Myocyte (in vitro differentiated cells): ENCODE measurements around the gene TPR. TPM values are rescaled to one million over a fixed set of nuclear protein-coding genes. Genes with fewer than 3 reads are reported as not detected.
A peak's percentile ranks its signal among the peaks of the same experiment; 100 is the strongest.

ENCODE experiments used
- DNase-seq: peaks from one replicate; pipeline ENCODE4 v3.0.0-alpha.2; 2012; ENCODE audit warnings: low read depth
- total RNA-seq: library from RNA; depleted of rRNA; stranded (reverse); fragments of >200 nt; gene quantifications from 2 replicates; pipeline ENCODE4 v1.2.3, GENCODE V29; 2014

Gene TPR
- total RNA-seq, 1 donor from 2014 or later = 54.1 TPM

DNA sequence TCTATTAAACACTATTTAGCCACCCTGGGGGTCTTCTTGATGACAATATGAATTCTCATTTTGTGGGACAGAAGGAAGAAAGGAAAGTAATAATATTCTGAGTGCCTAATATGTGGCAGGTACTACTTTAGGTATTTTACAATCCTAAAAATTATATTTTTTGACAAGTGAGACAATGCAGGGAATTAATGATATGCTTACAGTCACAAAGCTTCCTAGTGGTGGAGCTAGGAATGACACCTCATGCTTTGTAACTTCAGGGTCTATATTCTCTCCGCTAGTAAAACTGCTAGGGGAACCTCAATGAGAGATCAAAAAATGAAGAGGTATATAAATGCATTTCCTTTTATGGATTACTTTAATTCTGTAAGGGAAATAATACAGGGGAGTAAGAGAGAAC is 44.3 kb downstream of the TPR start:
- DNase-seq = no peak

DNA sequence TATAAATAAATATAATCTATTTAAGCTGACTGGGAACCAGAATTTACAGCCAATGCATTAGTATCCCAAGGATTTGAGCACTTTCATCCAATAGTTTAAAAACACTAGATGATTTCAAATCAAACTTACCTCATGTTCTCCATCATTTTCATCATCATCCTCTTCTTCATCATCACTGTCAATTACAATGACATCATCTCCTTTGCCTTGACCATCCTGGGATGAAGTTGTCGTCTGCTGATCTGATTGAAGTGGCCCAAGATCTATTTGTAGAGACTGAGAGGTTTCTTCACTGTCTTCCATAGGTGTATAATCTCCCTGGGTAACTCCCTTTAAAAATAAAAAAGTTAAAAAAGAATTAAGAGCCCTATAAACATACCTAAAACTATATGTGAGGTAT is 47.7 kb downstream of the TPR start:
- no peak for DNase-seq

DNA sequence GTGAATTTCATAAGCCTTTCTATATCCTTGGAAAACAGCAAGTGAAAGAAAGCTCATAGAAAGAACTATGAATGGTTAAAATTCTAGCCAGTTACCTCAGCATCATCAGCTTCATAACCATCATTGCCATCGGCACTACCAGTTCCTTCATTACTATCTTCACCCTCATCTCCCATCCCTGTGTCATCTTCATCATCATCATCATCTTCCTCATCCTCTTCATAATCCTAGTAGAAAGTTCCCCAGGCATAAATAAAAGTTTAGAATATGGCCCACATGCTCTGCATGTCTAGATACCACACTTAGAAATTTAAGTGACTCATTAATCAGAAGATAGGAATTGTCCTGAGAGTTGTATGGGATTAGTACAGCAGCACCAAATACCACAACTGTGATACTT is 49.0 kb downstream of the TPR start:
- DNase-seq = no peak

DNA sequence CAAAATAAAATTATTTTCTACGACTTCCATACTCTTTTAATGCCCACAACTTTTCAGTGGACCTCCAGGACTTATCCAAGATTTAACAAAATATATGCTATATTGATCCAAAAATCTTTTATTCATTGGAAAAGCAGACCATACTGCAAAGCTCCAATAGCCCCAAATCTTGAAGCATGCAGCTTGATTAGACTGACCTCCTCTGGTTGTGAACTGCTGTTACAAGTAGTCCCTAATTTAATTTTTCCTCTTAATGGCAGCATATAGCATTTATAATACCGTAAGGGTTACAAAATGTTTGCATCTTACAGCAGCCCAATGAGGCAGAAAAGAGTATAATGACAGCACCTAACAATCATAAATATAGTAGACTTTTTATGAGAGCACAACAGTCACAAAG is 49.8 kb downstream of the TPR start:
- no peak for DNase-seq

DNA sequence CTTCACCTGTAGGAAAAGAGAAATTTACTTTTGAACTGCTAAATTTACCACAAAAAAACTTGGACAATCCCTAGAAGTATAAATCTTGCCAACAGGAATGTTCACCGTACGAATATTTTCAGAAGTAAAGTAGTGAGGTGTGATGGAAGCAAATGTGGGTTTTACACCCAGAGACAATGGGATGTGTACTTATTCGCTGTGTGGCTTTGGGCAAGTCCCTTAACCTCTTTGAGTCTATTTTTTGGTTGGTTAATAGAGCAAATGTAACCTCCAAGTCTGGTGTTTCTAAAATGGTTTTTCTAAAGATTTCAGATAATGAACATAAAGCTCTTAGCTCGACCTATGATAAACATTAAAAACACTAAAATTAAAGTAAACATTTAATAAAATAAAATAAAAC is 51.2 kb downstream of the TPR start:
- no peak for DNase-seq

DNA sequence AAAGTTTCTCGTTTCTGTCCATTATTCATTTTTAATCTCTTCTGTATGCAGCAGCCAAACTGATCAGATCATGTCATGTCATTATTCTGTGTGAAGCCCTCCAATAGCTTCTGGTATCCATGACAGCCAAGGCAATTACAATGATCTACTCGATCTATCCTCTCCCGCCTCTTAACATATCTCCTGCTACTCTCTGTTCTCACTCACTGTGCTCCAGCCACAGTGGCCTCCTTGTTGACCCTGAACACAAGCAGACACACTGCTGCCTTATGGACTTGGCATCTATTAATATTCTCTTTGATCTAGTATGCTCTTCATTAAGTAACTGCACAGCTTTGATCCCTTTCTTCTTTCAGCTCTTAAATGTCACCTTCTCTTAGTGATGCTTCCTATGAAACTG is 59.5 kb downstream of the TPR start:
- no peak for DNase-seq

DNA sequence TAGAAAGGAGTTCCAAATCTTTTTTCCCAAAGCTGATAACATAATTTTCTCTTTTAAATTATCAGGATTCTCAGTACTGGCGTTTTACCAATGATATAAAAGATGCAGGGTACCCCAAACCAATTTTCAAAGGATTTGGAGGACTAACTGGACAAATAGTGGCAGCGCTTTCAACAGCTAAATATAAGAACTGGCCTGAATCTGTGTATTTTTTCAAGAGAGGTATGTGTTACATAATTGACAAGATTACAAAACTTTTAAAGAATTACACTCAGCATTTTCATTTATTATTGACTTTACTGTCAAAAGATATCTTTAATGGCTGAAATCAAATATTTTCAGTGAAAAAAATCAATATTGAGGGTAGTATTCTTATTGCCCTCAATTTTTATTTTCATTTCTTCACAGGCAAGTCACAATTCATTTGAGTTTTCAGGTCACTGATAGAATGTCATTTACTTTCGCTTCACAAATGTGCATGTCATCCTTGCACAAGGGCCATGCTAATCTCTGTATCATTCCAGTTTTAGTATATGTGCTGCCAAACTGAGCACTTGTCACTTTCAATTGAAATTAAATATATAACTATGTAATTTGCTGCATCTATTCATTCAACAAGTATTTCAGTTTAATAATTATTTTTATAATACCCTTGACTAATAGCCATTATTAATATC is 63.5 kb downstream of the TPR start:
- no peak for DNase-seq

DNA sequence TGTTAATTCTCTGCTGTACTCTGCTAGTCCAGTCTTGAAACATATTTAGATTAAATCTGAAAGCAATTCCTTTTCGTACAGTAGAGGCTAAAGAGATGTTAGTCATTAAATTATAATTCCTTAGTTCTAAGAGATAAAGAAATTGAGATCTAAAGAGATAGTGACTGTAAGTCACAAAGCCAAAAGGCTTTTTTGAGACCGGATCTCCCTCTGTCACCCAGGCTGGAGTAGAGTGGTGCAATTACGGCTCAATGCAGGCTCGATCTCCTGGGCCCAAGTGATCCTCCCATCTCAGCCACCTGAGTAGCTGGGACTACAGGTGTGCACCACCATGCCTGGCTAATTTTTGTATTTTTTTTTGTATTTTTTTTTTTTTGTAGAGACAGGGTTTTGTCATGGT is 64.7 kb downstream of the TPR start:
- DNase-seq = no peak

DNA sequence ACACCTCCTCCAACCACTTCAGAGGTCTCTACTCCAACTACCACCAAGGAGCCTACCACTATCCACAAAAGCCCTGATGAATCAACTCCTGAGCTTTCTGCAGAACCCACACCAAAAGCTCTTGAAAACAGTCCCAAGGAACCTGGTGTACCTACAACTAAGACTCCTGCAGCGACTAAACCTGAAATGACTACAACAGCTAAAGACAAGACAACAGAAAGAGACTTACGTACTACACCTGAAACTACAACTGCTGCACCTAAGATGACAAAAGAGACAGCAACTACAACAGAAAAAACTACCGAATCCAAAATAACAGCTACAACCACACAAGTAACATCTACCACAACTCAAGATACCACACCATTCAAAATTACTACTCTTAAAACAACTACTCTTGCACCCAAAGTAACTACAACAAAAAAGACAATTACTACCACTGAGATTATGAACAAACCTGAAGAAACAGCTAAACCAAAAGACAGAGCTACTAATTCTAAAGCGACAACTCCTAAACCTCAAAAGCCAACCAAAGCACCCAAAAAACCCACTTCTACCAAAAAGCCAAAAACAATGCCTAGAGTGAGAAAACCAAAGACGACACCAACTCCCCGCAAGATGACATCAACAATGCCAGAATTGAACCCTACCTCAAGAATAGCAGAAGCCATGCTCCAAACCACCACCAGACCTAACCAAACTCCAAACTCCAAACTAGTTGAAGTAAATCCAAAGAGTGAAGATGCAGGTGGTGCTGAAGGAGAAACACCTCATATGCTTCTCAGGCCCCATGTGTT is 66.6 kb downstream of the TPR start:
- no peak for DNase-seq

DNA sequence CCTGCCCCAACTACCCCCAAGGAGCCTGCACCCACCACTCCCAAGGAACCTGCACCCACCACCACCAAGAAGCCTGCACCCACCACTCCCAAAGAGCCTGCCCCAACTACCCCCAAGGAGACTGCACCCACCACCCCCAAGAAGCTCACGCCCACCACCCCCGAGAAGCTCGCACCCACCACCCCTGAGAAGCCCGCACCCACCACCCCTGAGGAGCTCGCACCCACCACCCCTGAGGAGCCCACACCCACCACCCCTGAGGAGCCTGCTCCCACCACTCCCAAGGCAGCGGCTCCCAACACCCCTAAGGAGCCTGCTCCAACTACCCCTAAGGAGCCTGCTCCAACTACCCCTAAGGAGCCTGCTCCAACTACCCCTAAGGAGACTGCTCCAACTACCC is 67.6 kb downstream of the TPR start:
- DNase-seq = no peak

DNA sequence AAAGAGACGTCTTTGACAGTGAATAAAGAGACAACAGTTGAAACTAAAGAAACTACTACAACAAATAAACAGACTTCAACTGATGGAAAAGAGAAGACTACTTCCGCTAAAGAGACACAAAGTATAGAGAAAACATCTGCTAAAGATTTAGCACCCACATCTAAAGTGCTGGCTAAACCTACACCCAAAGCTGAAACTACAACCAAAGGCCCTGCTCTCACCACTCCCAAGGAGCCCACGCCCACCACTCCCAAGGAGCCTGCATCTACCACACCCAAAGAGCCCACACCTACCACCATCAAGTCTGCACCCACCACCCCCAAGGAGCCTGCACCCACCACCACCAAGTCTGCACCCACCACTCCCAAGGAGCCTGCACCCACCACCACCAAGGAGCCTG is 68.5 kb downstream of the TPR start:
- DNase-seq = no peak

DNA sequence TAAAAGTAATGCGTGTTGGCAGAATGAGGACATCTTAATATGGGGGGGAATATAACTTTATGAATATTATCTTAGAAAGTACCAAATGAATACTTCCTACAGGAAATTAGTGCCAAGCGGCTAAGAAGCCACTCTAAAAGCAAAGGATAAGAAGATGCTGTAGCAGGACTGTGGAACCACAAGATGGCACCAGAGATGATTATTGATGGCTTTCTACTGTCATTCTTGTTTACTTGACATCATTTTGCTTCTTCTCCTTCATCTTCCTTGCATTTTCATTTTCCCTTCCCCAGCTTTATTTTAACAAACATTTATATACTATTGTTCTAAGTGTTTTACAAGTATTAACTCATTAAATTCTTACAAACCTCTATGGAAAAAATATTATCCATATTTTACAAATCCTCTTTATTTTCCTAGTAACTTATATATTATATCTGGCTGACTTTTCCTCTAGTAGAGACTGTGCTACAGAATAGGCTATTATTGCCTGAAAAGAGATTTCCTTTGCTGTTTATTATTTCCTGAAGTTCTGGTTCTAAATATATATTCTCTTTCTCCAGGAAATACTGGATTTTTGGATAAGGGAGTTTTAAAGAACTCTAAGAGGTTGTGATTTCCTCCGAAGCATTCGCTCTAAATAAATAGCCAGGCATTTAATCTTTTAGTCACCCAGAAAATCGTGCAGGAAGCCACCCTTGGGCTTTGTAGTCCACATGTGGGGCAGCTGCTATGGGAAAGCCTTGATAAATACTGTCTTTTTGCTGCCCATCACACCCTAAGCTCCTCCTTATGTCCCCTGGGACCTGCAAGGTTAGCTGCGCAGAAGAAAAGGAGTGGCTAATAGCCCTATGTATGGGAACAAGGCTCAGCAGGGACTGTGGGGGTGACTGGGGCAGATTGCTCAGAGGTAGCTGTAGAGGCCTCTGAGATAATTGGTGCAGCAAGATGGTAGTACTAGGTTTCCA is 69.8 kb downstream of the TPR start:
- DNase-seq = peak; percentile 25

DNA sequence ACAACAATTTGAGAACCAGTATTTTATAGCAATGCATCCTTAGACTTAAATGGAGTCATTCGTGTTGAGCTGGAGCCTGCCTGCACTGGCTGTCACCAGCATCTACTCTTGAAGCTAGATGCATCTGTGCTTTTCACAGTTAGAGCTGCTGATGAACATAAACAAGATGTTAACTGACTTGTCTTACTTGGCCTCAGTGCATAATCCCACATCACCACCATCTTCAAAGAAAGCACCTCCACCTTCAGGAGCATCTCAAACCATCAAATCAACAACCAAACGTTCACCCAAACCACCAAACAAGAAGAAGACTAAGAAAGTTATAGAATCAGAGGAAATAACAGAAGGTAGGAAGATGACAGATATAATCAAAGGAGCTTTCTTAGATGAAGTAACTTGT is 71.1 kb downstream of the TPR start:
- no peak for DNase-seq

DNA sequence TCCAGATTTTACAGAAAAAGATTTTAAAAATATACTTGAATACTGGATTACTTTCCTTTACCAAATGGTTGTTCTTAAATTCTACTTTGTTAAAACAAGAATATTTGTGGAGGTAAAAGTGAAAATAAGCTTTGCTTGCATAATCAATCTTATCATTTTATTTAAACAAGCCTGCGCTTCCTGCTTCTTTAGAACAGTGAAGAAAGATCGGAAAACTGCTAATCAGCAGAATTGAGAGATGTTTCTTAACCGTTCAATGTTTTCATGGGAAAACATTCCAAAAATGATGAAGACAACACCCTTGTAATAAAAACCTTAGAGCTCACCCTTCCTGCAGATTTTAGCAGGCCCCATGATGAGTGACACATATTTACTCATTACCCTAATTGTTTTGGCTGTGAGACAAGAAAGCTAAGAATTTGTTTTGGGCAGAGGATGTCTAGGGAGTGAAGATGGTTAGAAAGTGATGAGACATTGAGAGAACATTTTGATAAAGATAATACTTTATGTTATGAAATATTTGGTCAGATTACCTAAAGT is 72.6 kb downstream of the TPR start:
- DNase-seq = no peak

DNA sequence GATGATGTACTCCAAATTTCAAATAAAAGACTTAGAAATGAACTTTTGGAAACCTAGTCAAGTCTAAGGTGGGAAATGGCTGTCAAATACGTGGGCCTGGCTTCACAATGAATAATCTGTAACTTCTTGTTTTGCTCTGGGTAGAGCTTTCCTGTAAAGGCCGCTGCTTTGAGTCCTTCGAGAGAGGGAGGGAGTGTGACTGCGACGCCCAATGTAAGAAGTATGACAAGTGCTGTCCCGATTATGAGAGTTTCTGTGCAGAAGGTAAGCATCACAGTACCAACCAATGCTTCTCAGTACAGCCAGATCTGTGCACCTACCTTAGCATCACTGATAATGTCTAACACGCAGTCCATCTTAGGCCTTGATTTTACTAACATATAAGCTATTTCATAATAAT is 73.6 kb downstream of the TPR start:
- DNase-seq = no peak

DNA sequence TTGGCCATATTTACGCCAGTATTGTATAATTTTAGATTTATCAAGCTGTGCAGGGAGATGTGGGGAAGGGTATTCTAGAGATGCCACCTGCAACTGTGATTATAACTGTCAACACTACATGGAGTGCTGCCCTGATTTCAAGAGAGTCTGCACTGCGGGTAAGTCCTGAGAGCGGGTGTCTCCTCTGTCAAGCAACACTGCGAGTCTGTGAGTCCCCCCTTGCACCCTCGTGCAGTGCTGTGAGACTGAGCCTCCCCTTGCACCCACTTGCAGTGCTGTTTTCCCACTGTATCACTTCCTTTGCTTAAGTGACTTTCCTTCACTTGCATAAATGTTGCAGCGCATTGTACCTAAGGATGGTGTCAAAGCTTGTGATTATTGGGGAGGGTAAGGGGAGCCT is 75.0 kb downstream of the TPR start:
- no peak for DNase-seq

DNA sequence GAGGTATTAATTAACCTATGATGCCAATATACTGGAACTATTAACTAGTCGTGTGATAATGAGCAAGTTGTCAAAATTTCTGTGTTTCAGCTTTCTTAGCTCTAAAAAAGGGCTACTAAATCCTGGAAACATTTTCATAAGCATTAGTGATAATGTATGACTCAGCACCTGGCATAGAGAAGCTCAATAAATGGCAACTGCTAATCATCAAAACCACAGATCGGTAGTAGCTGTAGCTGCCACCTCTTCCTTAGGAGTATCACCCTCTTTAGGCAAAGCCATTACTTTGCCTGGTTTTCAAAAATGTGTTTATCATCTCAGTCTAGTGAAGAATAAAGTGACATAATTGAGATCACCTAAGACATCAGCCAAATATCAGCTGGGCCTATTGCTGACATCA is 75.5 kb downstream of the TPR start:
- no peak for DNase-seq

DNA sequence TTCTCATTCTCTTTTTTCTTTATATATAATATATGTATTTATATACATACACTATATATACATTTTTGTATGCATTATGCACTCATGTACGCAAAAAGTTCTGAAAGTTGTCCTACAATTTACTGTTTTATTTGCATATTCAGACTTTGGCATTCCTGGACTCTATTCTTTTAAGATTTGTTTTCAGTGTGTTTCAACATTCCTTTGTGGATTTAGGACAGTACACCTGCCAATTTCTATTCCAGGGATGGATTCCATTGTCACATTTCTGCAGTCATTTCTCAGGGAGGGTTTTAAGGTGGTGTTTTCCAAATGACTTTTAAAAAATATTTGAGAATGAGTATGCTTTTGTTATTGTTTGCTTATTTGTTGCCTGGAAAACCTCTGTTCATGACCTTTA is 76.2 kb downstream of the TPR start:
- no peak for DNase-seq

DNA sequence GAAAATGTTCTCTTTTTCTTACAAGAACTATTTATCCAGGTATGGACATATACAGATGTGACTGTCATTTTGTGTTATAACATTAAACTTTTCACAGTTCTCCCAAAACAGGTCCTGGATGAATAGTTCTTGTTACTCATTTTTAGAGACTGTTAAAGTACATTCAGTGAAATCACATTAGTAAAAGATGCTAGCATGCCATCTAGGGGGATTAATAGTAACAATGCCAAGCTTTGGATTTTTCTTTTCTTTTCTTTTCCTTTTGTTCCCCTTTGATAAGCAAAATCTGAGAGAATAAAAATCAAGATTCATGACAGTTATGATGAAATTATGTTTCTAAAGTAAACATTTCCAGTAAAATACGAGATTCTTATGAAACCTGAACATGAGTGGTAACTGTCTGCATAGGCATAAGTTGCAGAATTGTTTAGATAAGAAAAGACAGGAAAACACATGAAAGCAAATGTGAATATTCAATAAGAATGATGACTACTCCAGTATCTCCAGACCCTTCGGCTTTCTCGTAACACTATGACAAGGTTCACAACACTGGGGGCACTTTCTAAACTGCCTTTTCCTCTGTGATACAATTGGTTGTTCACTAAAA is 77.5 kb downstream of the TPR start:
- DNase-seq = no peak

DNA sequence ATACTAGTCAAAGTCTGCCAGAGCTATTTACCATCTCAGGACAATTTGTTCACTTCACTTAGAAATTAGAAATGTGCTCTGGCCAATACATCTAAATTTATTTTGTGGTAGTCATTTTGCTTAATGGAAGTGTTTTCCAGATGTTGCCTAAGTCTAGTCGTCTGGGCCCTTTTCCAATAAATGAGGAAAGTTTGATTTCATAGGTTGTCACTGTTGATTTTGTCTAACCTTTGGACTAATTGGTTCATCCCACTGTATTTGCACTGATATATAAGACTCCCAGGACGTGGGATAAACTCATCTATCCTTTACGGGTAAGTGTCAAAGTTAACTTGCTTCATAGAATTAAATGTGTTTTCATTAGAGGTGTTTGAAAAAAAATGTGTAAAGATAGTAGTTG is 79.1 kb downstream of the TPR start, which contains the start of gene PRG4:
Gene PRG4 (plus strand): TSS at position 300 of the 400 bp plus-strand sequence.
- no peak for DNase-seq

DNA sequence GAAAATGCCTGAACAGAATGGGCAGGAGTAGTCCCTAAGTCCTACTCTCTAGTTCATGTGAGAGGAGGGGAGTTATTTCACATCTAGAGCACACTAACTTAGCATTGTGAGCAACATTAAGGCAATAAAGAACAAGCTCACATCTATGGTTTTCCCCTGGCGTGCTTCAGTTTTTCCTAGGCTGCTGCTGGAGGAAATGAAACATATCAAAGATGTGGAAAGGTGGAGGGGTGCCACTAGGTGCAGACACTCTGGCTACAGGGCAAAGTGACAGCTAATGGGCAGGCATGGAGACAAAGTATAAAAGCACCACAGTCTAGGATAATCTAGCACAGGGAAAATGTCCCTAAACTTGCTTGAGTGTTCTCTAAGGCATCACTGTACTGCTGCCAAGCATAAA is 82.2 kb downstream of the TPR start:
- DNase-seq = no peak
